Duodenal mucosa (tissue), 2 donors: ENCODE results near the gene C1RL.

ENCODE experiments used
- H3K27ac ChIP-seq: one replicate; pipeline ENCODE4 v1.7.0; 2013; ENCODE audit warnings: low read depth, low read length
- H3K27me3 ChIP-seq, 2 donors: one replicate each; pipeline ENCODE4 v1.7.0; 2013; ENCODE audit warnings: low read length in 2 of 2, control low read depth in 1 of 2; ENCODE audit not compliant: insufficient read depth in 2 of 2, control insufficient read depth in 1 of 2
- H3K36me3 ChIP-seq, 2 donors: one replicate each; pipeline ENCODE4 v1.7.0; 2013; ENCODE audit warnings: low read length in 2 of 2, control low read depth in 1 of 2; ENCODE audit not compliant: insufficient read depth in 2 of 2, control insufficient read depth in 1 of 2
- H3K4me1 ChIP-seq, 2 donors: one replicate each; pipeline ENCODE4 v1.7.0; 2013; ENCODE audit warnings: low read length in 2 of 2, control low read depth in 1 of 2; ENCODE audit not compliant: insufficient read depth in 2 of 2, control insufficient read depth in 1 of 2
- H3K4me3 ChIP-seq, 2 donors: one replicate each; pipeline ENCODE4 v1.7.0; 2013; ENCODE audit warnings: low read length in 2 of 2, low read depth in 1 of 2
- H3K9ac ChIP-seq, 2 donors: one replicate each; pipeline ENCODE4 v1.7.0; 2013; ENCODE audit warnings: low read length in 2 of 2, low read depth in 1 of 2
- H3K9me3 ChIP-seq, 2 donors: one replicate each; pipeline ENCODE4 v1.7.0; 2013; ENCODE audit warnings: low read length in 2 of 2, control low read depth in 1 of 2; ENCODE audit not compliant: control insufficient read depth in 1 of 2

The C1RL gene

GRCh38 chr12:7106082-7106481, 2.9 kb downstream of the C1RL start:
- H3K4me3 ChIP-seq: no peak overlapping the region
- H3K36me3 ChIP-seq: peaks cover 0 to 7% of the 10 kb centered on the region in 2 donors
- H3K4me1 ChIP-seq: peaks cover 6 to 14% of the 10 kb centered on the region in 2 donors
- no peaks in the 10 kb centered on the region for H3K27me3 ChIP-seq
- no peak overlapping the region for H3K27ac ChIP-seq
- H3K9me3 ChIP-seq: peaks cover 0 to 2% of the 10 kb centered on the region in 2 donors
- no peak overlapping the region for H3K9ac ChIP-seq

- Histone ChIP-seq H3K27me3 (no peaks in the 10 kb centered on the region), H3K4me3 (no peak overlapping the region), H3K27ac (no peak overlapping the region), H3K9me3 (peaks cover 0 to 2% of the 10 kb centered on the region in 2 donors), H3K4me1 (peaks cover 0 to 7% of the 10 kb centered on the region in 2 donors), H3K36me3 (peaks cover 0 to 13% of the 10 kb centered on the region in 2 donors), H3K9ac (no peak overlapping the region)
Measured at GRCh38 chr12:7103837-7104584, 5.0 kb downstream of the C1RL start.

- no peak overlapping the region for H3K27ac ChIP-seq
- H3K4me1 ChIP-seq: peaks cover 0 to 1% of the 10 kb centered on the region in 2 donors
- H3K4me3 ChIP-seq: no peak overlapping the region
- peaks cover 0 to 16% of the 10 kb centered on the region in 2 donors for H3K36me3 ChIP-seq
- no peak overlapping the region for H3K9ac ChIP-seq
- peaks cover 0 to 2% of the 10 kb centered on the region in 2 donors for H3K9me3 ChIP-seq
- H3K27me3 ChIP-seq: no peaks in the 10 kb centered on the region
Measured at GRCh38 chr12:7102582-7102981, 6.4 kb downstream of the C1RL start.

- H3K36me3 ChIP-seq: peaks cover 0 to 16% of the 10 kb centered on the region in 2 donors
- no peak overlapping the region for H3K9ac ChIP-seq
- H3K4me1 ChIP-seq: no peaks in the 10 kb centered on the region
- no peaks in the 10 kb centered on the region for H3K27me3 ChIP-seq
- H3K9me3 ChIP-seq: peaks cover 0 to 2% of the 10 kb centered on the region in 2 donors
- no peak overlapping the region for H3K4me3 ChIP-seq
- H3K27ac ChIP-seq: no peak overlapping the region
Measured at GRCh38 chr12:7101694-7102131, 7.3 kb downstream of the C1RL start.

GRCh38 chr12:7101047-7101693, 7.8 kb downstream of the C1RL start:
- Histone ChIP-seq H3K4me1 (no peaks in the 10 kb centered on the region), H3K27me3 (no peaks in the 10 kb centered on the region), H3K27ac (no peak overlapping the region), H3K36me3 (peaks cover 0 to 16% of the 10 kb centered on the region in 2 donors), H3K9me3 (peaks cover 0 to under 1% of the 10 kb centered on the region in 2 donors), H3K9ac (no peak overlapping the region), H3K4me3 (no peak overlapping the region)

- no peak overlapping the region for H3K27ac ChIP-seq
- no peak overlapping the region for H3K4me3 ChIP-seq
- H3K27me3 ChIP-seq: no peaks in the 10 kb centered on the region
- no peak overlapping the region for H3K9ac ChIP-seq
- H3K36me3 ChIP-seq: peaks cover 0 to 16% of the 10 kb centered on the region in 2 donors
- no peaks in the 10 kb centered on the region for H3K9me3 ChIP-seq
- H3K4me1 ChIP-seq: no peaks in the 10 kb centered on the region
Measured at GRCh38 chr12:7100239-7100638, 8.8 kb downstream of the C1RL start.

GRCh38 chr12:7099290-7099996, 9.6 kb downstream of the C1RL start:
- peaks cover 0 to 16% of the 10 kb centered on the region in 2 donors for H3K36me3 ChIP-seq
- H3K27ac ChIP-seq: no peak overlapping the region
- no peak overlapping the region for H3K9ac ChIP-seq
- no peak overlapping the region for H3K4me3 ChIP-seq
- no peaks in the 10 kb centered on the region for H3K9me3 ChIP-seq
- no peaks in the 10 kb centered on the region for H3K4me1 ChIP-seq
- H3K27me3 ChIP-seq: no peaks in the 10 kb centered on the region

- Histone ChIP-seq H3K36me3 (peaks cover 0 to 12% of the 10 kb centered on the region in 2 donors), H3K9me3 (no peaks in the 10 kb centered on the region), H3K27ac (no peak overlapping the region), H3K9ac (no peak overlapping the region), H3K4me1 (peaks cover 14% of the 10 kb centered on the region in 2 donors), H3K4me3 (no peak overlapping the region), H3K27me3 (peaks cover 0 to 3% of the 10 kb centered on the region in 2 donors)
Measured at GRCh38 chr12:7096979-7097378, 12.0 kb downstream of the C1RL start.

- H3K9ac ChIP-seq: no peak overlapping the region
- peaks cover 0 to 9% of the 10 kb centered on the region in 2 donors for H3K36me3 ChIP-seq
- H3K9me3 ChIP-seq: no peaks in the 10 kb centered on the region
- peaks cover 0 to 3% of the 10 kb centered on the region in 2 donors for H3K27me3 ChIP-seq
- no peak overlapping the region for H3K4me3 ChIP-seq
- peaks cover 15 to 19% of the 10 kb centered on the region in 2 donors for H3K4me1 ChIP-seq
- no peak overlapping the region for H3K27ac ChIP-seq
Measured at GRCh38 chr12:7096006-7096932, 12.7 kb downstream of the C1RL start.
